T-helper 2 cell treated with Interferon-gamma antibody and Interleukin-4, amounts not matched to agents 100 ng/mL and 5 ng/mL, for 36 hours (primary cell): Measurements from ENCODE around the gene C6orf163. TPM values are rescaled to one million over a fixed set of nuclear protein-coding genes. Genes with fewer than 3 reads are reported as not detected.
"Not testable (repeated sequence)": the region's sequence is repeated elsewhere in the genome, so short reads cannot be mapped to it uniquely, and the experiment has no call there.

Experiments used
- intact Hi-C: fragments of 100-400 bp; cut with micrococcal nuclease; formaldehyde crosslinking; loops from one replicate; pipeline ENCODE4 v1.15.1; 2023
- total RNA-seq: library from RNA; stranded (reverse); gene quantifications from 2 replicates; pipeline ENCODE4 v1.2.3, GENCODE V29; 2022

C6orf163 gene
- total RNA-seq: 1.3 and 2.2 TPM in 2 replicates

DNA sequence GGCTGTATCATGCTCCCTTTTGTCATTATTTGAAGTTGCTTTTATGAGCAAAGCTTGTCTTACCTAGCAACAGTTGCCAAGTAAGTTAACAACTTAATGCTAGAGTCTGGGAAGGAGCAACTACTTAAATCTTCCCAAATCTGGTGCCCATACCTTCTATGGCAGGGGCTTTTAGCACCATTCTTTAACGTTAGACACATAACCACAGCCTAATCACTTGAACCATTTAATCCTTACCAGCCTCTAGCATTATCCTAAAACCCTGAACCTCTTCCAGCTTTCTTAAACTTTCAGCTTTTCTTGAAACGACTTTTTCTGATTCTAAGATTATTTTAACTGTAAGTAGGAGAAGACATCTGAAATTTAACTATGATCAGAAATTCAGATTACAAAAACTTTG lies at the start of gene C6orf163:
C6orf163 (plus strand) TSS at position 83 of the 400 bp plus-strand sequence; CDS start at position 370, 287 bp downstream.
- intact Hi-C loops: no loop called here

DNA sequence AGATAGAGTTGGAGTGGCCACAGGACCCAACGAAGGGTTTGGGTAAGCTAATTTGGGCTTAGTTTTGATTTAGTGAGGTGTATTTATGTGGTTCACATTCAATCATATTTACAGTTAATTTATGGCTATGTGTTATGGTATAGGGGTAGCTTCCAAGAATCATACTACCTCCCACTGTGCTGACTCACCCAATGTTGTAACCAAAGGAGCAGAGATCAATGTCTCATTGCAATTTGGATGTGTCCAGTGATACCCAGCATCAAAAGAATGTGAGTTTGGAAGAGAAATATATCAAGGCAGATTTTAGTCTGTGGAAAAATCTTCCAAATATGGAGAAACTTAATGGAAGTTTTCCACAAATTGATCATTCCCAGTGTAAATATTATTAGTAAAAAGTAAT lies 47.5 kb upstream of the C6orf163 start:
- intact Hi-C loops: no loop called here

DNA sequence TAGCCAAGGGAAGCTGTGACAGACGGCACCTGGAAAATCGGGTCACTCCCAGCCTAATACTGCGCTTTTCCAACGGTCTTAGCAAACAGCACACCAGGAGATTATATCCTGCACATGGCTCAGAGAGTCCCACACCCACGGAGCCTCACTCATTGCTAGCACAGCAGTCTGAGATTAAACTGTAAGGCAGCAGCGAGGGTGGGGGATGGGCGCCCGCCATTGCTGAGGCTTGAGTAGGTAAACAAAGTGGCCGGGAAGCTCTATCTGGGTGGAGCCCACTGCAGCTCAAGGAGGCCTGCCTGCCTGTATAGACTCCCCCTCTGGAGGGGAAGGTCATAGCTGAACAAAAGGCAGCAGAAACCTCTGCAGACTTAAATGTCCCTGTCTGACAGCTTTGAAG lies 43.3 kb upstream of the C6orf163 start:
- intact Hi-C loops: not testable (repeated sequence)

DNA sequence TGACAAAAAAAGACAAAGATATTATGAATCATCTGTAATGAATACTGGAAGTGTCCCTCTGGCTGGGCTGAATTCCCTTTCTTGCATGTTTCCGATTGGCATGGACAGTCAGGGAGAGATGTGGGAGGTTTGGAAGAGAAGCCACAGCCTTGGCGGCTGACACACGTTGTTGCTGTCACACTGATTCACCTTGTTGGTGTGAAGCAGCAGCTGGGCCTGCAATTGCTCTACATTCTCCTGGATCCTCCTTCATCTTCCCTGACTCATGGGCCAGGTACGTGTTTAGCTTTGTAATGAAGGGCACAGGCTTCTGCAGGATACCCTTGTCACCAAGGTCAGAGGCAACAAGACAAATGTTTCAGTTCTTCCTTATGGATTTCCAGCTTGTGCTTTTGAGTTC lies 35.6 kb upstream of the C6orf163 start:
- intact Hi-C loops: no loop called here

DNA sequence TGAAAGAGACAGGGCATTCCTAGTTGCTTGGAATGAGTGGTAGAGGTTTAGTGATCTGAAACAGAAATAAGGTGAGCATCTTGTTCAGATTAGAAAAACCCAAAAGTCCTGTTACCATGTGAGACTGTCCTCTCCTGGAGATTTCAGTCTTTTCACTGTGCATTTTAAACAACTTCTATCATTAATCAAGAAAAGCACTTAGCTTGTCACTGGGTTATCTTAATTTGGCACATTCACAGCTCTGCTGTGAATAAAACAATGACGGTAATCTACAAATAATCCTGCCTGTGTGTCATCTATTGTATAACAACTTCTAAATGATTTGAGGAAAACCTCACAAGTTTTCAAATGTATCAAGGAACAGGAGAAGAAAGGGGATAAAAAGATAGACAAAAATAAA lies 31.8 kb upstream of the C6orf163 start:
- intact Hi-C loops: no loop called here

DNA sequence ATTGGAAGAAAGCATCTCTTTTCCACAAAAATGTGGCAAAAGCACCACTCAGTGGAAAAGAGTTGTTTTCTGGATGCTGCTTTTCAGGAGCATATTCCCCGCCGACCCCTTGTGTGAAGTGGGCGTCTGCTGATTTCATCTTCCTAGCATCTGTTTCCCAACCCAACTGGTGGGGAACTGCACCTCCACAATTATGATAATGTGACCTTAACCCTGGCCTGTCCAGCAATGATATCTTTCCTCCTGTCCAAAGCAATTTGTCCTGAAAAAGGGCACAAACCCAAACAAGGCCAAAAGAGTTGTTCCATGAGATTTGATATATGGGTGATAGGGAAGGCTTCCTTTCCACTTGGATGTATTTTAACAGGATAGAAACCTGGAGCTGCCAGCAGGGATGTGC lies 29.5 kb upstream of the C6orf163 start:
- intact Hi-C loops: no loop called here

DNA sequence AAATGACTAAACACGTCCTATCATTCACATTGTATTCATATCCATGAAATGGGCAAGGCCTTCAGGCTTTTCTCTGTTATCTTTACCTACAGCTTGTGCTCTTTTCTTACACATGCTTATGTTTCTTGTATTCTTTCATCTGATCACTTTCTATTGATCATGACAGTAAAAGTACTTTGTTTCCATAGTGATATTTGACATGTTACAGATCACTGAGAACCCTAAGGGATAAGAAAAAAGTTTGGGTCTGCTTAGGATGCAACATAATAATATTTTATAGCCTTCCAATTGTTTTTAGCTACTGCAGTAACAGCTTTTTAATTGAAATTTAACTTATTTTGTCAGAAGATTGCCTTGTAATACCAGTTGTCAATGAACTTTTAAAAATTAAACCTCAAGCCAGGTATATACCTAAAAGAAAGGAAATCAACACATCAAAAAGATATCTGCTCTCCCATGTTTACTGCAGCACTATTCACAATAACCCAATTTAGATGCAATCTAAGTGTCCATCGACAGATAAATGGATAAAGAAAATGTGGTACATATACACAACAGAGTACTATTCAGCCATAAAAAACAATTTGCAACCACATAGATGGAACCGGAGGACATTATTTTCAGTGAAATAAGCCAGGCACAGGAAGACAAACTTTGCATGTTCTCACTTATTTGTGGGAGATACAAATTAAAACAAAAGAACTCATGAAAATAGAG lies 25.2 kb upstream of the C6orf163 start:
- intact Hi-C loops: no loop called here

DNA sequence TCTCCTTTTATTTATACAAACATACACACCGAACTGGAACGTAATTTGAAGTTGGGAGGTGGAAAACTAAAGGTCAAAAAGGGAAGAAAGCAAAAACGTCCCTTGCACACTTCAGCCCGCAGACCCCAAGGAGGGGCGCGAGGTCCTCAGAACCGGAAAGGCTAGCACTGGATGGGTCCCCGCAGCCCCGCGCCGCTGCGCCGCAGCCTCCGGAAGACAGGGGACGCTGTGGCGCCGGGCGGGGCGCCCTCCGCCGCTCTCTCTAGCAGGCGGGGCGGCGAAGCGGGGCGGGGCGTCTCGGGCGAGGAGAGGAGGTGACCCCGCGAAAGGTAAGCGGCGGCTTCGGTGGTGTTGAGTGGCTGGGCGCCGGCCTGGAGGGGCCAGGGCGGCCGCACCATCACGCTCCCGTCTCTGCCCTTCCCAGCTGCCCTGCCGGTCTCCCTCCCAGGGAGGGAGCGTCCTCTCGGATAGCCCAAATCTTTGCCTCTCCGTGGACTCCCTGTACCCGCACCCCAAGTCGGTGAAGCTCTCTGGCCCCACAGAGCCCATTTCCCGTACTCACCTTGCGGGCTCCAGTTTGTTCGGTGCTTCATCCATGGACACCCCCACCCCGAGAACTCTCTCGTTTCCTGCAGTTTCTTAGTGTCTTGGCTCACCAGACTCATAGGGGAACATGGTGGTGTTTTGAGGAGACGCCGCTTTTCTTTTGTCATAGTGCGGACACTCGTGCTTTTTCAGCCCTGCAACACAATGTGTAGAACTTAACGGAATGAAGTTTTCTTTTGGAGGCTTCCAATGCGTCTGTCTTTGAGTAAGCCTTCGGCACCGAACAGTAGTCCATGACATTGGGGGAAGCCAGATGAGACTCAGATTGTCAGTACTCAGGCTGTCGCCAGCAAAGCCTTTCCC lies 22.1 kb upstream of the C6orf163 start, which contains the start of gene SMIM8:
SMIM8 (plus strand) TSS at position 285 of the 909 bp plus-strand sequence. CDS start 14,444 bp downstream, outside the sequence.
- intact Hi-C loops: loop anchor here (1.0 to 2.0 kb wide), 5 partner anchors 86 to 378 kb away; partner anchors contain the start of genes ORC3, SLC35A1 and ZNF292

DNA sequence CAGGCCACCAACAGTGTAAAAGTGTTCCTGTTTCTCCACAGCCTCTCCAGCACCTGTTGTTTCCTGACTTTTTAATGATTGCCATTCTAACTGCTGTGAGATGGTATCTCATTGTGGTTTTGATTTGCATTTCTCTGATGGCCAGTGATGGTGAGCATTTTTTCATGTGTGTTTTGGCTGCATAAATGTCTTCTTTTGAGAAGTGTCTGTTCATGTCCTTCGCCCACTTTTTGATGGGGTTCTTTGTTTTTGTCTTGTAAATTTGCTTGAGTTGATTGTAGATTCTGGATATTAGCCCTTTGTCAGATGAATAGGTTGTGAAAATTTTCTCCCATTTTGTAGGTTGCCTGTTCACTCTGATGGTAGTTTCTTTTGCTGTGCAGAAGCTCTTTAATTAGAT lies 20.7 kb upstream of the C6orf163 start:
- intact Hi-C loops: loop anchor here (2.0 kb wide), 2 partner anchors 169 to 377 kb away; partner anchors contain the start of gene ZNF292

DNA sequence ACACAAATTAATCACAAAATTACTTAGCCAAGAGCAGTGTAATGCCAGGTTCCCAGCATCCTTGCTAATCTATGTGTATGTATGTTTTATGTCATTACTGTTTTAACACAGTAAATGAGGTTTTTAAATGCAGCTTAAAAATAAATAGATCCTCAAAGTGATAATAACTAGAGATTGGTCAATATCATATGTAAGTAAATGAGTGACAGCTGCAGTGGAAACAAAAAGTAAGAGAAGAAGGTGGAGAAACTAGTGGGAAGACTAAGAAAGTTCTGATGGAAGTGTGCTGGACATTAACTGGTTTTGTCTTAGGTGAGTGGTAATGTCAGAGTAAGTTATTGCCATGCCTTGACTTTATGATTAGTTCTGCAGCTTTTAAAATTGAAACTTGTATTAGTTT lies 13.7 kb upstream of the C6orf163 start:
- intact Hi-C loops: no loop called here

DNA sequence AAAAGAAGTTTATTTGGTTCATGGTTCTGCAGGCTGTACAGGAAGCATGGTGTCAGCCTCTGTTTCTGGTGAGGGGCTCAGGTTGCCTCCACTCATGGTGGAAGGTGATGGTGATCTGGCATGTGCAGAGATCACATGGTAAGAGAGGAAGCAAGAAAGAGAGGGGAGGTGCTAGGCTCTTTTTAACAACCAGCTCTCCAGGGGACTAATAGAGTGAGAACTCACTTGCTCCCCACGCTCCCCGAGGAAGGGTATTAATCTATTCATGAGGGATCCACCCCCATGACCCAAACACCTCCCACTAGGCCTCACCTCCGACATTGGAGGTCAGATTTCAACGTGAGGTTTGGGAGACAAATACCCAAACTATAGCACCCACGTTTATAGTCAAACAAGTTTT lies 11.6 kb upstream of the C6orf163 start:
- intact Hi-C loops: no loop called here

DNA sequence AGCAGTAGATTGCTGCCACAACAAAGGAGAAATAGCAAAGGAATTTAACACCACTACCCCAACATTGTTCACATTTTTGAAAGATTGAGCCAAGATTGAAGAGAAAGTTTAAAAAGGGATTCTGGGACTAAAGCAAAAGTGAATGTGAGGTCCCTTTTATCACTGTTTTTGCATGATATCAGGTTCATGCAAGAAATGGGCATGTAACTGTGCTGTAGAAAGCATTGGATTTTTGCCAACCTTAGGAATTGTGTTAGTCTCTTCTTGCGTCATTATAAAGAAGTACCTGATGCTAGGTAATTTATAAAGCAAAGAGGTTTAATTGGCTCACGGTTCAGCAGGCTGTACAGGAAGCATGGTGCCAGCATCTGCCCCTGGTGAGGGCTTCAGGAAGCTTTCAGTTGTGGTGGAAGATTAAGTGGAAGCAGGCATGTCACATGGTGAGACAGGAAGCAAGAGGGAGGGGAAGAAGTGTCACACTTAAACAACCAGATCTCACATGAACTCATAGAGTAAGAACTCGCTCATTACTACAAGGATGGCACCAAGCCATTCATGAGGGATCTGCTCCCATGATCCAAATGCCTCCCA lies 10.9 kb upstream of the C6orf163 start:
- intact Hi-C loops: no loop called here

DNA sequence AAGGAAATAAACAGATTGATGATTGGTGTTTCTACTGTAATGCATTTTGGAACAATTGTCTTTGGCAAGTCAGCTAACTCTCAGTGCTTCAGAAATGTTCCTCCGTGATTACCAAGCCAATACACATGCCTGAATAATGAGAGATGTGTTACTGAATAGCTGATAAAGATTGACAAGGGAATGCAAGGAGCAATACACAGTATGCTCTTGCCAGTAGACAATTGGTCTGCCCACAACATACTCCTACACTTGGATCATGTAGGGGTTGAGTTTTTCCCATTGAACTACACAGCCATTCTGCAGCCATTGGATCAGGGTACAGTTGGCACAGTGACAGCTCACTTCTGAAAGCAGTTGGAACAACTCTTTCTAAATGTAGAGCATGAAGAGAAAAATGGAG lies 9.9 kb upstream of the C6orf163 start:
- intact Hi-C loops: no loop called here

DNA sequence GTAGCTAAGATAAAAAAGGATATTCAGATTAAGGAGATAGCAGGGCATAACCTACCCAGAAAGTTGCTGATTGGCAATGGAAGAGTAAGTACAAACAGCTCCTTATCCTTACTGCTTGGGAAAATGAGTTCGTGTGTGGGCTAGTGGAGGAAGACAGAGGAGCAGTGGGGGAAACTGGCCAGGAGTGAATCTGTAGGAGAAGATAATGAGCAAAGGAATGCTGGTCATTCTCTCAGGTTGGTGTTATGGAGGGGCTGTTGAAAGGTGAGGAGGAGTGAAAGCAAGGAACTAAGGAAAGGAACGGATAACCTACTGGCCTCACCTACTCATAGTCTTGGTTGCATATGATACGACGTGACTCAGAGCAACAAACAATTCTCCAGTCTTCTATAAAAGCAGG lies 8.2 kb upstream of the C6orf163 start:
- intact Hi-C loops: no loop called here

DNA sequence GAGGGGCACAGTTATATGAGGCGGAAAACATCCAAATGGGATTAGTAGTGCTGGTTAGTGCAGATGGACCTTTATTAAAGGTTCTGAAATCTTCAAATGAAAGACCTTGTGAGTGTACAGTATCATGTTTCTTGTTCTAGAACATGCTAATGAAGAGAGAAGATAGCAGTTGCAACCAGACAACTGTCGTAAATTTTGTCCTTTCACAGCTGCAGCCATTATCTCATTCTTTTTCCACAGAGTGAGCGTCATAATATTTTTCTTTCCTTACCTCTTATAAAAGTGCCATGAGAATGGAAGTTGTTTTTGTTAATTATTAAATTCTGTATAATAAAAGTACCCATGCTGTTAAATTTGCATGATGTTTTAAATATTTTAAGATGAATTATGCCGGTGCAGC lies 4.4 kb upstream of the C6orf163 start:
- intact Hi-C loops: no loop called here

DNA sequence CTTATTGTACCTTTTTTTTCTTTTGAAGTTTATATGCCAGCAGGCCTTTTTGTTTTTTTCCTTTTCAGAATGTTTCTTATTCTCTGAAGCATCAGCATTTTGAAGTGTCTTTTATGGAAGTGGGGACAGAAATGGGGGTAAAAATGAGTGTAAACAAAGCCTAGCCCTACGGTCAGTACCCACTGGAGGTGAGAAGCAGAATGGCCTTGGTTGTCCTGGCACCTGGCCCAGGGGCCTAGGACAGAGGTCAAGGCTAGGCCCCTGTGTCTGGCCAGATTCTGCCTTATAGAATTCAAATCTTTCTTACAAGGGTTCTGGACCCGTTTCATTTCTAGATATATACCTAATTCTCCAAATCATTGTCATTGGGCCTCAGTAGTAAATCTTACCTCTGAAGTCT lies 3.5 kb upstream of the C6orf163 start:
- intact Hi-C loops: no loop called here

DNA sequence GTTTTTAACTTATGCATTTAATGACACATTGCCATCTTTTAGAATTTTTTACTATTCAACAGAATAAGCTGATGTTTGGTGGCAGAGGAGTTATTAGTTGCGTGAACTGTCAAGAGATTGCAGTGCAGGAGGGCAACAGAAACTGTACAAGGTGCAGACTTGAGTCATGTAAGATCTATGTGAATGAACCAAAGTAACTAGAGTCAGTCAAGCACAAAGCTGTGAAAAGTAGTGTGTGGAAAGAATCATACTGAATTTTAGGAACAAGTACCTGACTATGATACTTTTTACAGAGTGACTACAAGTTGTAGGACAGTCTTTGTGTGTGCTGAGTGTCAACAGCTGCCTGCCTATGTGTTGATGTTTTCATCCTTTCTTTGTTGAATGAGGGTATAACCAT lies 2.7 kb upstream of the C6orf163 start:
- intact Hi-C loops: no loop called here

DNA sequence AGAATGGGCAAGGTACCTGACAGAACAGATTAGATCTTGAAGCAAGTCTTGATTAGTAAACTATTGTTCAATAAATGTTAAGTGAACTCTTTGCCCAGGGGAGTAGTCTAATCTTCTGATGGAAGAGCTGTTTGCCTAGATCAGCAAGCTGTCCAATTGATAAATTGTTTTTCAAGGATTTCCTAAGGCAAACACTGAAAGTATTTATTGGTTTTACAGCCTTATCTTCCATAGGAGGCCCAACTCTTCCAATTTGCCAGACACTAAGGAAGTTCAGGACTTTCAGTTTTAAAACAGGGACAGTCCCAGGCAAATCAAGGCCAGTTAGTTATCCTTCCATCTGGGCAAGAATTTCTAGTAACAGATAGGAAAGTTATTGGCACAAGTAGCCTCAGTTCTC lies 1.8 kb upstream of the C6orf163 start:
- intact Hi-C loops: no loop called here

DNA sequence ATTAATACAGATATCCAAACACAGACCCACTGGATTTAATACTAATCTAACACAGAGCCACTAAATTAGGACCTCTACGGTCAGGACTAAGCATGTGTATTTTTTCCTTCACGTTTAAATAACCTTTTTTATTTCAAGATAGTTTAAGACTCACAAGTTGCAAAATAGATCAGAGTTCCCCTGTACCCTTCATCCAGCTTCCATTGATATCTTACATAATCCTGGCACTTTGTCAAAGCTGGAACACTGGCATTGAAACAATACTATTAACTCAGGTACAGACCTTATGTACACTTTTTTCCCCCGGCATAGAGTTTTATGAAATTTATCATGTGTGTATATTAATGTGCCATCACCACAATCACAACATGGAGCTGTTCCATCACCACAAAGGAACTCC lies 2.1 kb downstream of the C6orf163 start:
- intact Hi-C loops: no loop called here

DNA sequence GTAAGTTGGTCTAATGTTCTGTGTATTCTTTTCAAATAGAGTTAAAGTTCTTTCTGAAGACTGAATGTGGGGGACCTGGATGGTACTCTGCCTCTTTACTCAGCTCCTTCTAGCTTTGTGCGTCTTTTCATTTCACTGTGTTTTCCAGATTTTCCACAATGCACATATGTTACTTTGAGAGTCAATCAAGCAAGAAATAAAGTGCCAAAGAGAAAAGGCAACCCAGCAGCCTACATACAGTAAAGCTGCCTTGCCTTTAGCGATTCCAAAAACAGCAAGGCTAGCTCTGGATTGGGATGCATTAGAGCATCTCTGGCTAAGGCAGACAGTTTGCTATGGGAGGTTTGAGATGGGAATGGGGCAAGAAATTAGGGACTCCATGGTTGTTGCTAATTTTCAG lies 5.3 kb downstream of the C6orf163 start:
- intact Hi-C loops: no loop called here

DNA sequence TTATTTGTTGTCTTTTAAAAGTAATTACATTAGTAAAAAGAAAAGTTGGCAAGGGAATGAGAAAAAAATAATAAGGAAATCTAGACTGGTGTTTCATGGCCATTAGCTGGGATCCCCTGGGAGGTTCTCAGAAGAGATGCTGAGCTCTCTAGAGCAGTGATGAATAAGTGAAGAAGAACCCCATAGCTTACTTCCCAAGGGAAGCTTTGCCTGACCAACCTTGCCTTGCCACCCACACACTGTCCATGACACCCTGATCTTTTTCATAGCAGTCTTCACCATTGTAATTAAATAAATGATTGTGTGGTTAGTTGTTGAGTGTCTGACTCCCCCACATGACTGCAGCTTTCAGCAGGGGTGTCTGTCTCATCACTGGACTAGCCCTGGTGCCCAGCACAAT lies 5.9 kb downstream of the C6orf163 start:
- intact Hi-C loops: no loop called here

DNA sequence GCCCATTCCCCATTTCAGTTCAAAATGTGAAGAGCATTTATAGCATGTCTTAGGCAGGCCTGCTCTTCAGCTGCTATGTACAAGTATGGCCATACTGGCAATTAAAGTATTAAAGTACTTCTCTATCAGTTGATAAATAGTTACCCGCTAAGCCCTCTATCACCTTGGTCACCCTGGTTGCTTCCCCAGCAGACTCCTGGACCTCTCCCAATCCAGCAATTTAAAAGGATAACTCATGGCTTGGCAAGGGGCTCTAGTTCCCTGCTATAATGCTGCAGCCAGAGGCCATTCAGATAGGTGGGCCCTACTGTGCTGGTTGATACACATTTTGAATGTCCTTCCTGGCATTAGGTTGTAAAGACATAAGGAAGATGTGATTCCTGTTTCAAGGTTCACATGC lies 7.0 kb downstream of the C6orf163 start:
- intact Hi-C loops: no loop called here
